ENCODE results near the gene PRKX.

PRKX gene

DNA sequence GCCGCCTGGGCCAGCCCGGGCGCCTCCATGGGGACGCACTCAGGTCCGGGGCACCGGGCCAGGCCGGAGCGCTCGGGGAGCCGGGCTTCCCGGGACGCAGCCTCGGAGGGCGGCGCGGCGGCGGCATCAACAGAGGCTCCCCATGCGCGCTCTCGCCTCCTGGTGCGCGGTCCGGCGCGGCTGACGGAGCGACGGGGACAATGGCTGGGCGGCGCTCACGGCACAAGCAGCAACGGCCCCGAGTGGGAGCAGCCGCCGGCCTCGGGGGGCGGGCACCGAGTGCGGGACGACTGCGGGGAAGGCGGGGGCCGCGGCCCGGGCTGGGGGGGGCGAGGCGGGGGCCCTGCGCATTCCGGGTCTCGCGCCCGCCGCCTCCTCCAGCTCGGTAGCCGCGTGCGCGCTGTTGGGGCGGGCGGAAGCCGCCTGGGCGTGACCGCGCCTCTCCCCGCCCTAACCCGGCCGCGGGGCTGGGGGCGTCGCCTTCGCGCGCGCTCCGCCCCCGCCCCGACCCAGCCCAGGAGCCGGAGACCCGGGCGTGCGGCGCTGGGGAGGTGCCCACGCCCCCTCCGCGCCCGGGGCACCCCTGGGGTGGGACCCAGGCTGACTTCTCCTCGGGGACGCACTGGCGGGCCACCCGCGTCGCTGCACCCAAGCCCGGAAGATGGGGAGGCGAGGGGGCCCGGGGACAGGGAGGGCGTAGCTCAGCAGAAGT is at the start of gene PRKX:
PRKX (minus strand) TSS at position 425 of the 712 bp plus-strand sequence; CDS start at position 29, 396 bp downstream.
- 0 out of 2 replicates have a peak, but pooled peaks have one; percentile 52 for TF ChIP-seq ZBTB7A (IDR thresholded peaks at IDR 0.05; ENCODE audit: low read depth)
- TF ChIP-seq TEAD4 (IDR thresholded peaks at IDR 0.05) = no peak

DNA sequence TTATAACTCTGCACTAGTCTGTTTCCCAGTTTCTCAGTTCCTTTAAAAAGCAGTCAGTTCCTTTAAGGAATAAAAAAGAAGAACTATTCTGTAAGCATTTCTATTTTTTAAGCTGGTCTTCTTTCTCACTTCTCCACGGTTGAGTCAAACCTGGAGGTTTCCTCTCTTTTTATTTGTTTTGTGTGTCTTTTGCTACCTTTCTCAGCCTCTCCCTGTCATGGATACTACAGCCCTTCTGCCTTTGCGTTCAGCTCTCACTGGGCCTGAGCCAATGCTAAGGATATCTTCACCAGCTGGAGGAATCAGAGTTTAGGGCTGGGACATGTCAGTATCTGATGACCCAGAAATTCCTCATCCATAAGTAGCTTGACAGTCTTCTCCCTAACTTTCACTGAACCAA is 49.7 kb upstream of the PRKX start:
- no peak for TF ChIP-seq YY1 (IDR thresholded peaks at IDR 0.05; ENCODE audit: low read depth)
- no peak for TF ChIP-seq TEAD4 (IDR thresholded peaks at IDR 0.05)
- no peak for TF ChIP-seq CREB1 (IDR thresholded peaks at IDR 0.05; ENCODE audit: low read depth)
- TF ChIP-seq ZBTB7A (IDR thresholded peaks at IDR 0.05; ENCODE audit: low read depth) = no peak
- no peak for TF ChIP-seq NFIC (IDR thresholded peaks at IDR 0.05)
- no peak for TF ChIP-seq CEBPB (IDR thresholded peaks at IDR 0.05)
- no peak for TF ChIP-seq FOXM1 (IDR thresholded peaks at IDR 0.05; ENCODE audit: borderline replicate concordance, low read depth)
- TF ChIP-seq, protein P1, sequence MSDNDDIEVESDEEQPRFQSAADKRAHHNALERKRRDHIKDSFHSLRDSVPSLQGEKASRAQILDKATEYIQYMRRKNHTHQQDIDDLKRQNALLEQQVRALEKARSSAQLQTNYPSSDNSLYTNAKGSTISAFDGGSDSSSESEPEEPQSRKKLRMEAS (IDR thresholded peaks at IDR 0.05) = no peak
- no peak for TF ChIP-seq EGR1 (IDR thresholded peaks at IDR 0.05)
- no peak for TF ChIP-seq RAD21 (IDR thresholded peaks at IDR 0.05; ENCODE audit: low read depth)
- TF ChIP-seq, protein P2, sequence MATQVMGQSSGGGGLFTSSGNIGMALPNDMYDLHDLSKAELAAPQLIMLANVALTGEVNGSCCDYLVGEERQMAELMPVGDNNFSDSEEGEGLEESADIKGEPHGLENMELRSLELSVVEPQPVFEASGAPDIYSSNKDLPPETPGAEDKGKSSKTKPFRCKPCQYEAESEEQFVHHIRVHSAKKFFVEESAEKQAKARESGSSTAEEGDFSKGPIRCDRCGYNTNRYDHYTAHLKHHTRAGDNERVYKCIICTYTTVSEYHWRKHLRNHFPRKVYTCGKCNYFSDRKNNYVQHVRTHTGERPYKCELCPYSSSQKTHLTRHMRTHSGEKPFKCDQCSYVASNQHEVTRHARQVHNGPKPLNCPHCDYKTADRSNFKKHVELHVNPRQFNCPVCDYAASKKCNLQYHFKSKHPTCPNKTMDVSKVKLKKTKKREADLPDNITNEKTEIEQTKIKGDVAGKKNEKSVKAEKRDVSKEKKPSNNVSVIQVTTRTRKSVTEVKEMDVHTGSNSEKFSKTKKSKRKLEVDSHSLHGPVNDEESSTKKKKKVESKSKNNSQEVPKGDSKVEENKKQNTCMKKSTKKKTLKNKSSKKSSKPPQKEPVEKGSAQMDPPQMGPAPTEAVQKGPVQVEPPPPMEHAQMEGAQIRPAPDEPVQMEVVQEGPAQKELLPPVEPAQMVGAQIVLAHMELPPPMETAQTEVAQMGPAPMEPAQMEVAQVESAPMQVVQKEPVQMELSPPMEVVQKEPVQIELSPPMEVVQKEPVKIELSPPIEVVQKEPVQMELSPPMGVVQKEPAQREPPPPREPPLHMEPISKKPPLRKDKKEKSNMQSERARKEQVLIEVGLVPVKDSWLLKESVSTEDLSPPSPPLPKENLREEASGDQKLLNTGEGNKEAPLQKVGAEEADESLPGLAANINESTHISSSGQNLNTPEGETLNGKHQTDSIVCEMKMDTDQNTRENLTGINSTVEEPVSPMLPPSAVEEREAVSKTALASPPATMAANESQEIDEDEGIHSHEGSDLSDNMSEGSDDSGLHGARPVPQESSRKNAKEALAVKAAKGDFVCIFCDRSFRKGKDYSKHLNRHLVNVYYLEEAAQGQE (IDR thresholded peaks at IDR 0.05; ENCODE audit: low read depth) = no peak
- no peak for TF ChIP-seq TCF12 (IDR thresholded peaks at IDR 0.05; ENCODE audit: low read depth)
- TF ChIP-seq TAF1 (IDR thresholded peaks at IDR 0.05; ENCODE audit: low read depth) = no peak

DNA sequence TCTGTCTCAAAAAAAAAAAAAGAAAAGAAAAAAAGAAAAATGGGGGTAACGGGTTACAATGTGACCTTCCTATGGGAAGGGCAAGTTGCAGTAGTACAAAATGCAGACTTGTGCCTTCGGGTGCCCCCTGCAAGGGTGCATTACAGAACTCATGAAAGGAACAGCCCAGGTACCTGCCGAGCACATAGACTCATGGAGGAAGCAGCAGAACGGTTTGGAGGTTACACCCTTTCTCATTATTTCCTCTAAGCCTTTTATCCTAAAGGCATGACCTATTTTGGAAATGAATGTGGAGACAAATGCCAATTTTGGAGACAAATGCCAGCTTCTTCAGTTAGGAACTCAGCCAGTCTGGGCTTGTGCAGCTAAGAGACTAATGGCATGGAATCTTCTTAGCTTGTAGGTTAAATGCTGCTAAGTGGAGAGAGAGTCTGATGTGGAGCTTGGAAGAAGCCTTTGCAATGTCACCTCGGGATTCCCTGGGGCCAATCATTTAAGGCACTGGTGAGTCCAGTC is 44.1 kb upstream of the PRKX start:
- no peak for TF ChIP-seq TAF1 (IDR thresholded peaks at IDR 0.05; ENCODE audit: low read depth)
- TF ChIP-seq NFIC (IDR thresholded peaks at IDR 0.05) = no peak
- TF ChIP-seq, protein P1 (IDR thresholded peaks at IDR 0.05) = no peak
- no peak for TF ChIP-seq TCF12 (IDR thresholded peaks at IDR 0.05; ENCODE audit: low read depth)
- TF ChIP-seq EP300 (IDR thresholded peaks at IDR 0.05; ENCODE audit: borderline replicate concordance) = no peak

DNA sequence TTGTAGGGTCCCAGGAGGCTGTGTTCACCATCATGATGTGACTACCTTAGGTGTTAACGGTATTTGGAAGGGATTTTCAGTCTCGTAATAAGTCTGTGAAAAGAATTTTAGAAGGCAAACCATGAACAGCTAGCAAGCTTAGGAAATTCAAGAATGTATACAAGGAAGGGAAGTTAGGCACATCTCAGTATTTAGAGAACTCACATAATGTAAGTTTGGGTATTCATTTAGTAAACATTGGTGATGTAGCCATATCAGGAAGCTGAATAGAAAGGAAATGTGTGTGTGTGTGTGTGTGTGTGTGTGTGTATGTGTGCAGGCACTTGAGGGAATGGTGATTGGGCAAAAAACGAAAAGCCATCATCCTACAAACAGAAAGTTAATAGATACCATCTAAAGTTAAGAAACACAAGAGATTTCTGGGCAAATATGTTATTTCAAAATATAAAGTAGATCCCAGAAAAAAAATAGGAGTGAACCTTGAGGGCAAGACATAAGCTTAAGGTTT is 34.7 kb upstream of the PRKX start:
- no peak for TF ChIP-seq NFIC (IDR thresholded peaks at IDR 0.05)

DNA sequence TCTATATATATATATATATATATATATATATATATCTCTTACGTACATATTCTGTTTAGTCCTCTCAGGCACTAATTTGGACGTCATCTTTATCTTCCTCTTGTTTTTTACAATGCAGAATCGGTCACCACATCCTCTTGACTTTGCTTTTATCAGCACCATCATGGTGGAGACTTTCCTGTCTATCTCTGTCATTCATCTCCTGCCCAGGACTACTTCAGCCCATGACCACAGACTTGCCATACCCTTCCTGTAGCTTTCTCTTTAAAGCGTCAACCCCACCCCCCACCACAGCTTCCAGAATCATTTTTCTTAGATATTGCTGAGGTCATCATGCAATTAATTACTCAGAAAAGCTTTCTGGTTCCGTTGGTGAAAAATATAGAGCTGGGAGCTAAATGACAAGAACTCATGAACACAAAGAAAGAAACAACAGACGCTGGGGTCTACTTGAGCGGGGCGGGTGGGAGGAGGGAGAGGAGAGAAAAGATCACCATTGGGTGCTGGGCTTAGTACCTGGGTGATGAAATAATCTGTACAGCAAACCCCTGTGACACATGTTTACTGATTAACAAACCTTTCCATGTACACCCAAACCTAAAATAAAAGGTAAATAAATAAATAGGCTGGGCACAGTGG is 30.5 kb upstream of the PRKX start:
- TF ChIP-seq YY1 (IDR thresholded peaks at IDR 0.05; ENCODE audit: low read depth) (no peak), EP300 (IDR thresholded peaks at IDR 0.05; ENCODE audit: borderline replicate concordance) (no peak)

DNA sequence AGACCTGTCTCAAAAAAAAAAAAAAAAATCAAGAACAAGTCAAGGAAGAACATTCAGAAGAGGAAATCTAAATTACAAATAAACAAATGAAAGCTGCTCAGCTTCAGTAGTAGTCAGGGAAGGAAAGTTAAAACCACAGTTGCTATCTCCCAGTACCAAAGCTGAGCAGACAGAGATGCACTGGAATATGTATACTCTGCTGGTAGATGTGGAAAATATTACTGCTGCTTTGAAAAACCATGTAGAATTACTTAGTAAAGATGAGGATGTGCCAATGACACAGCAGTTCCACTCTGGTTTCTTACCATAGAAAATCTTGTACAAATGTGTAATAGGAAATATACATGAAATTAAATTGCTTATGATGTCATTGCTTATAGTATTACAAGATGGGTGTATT is 25.1 kb upstream of the PRKX start:
- TF ChIP-seq TCF12 (IDR thresholded peaks at IDR 0.05; ENCODE audit: low read depth) (no peak), EGR1 (IDR thresholded peaks at IDR 0.05) (no peak), ZBTB7A (IDR thresholded peaks at IDR 0.05; ENCODE audit: low read depth) (no peak), FOXM1 (IDR thresholded peaks at IDR 0.05; ENCODE audit: borderline replicate concordance, low read depth) (no peak), EP300 (IDR thresholded peaks at IDR 0.05; ENCODE audit: borderline replicate concordance) (no peak), YY1 (IDR thresholded peaks at IDR 0.05; ENCODE audit: low read depth) (no peak), TAF1 (IDR thresholded peaks at IDR 0.05; ENCODE audit: low read depth) (no peak), TEAD4 (IDR thresholded peaks at IDR 0.05) (no peak), NFIC (IDR thresholded peaks at IDR 0.05) (no peak), CREB1 (IDR thresholded peaks at IDR 0.05; ENCODE audit: low read depth) (no peak), CEBPB (IDR thresholded peaks at IDR 0.05) (no peak), RAD21 (IDR thresholded peaks at IDR 0.05; ENCODE audit: low read depth) (no peak)
- TF ChIP-seq, protein P3, sequence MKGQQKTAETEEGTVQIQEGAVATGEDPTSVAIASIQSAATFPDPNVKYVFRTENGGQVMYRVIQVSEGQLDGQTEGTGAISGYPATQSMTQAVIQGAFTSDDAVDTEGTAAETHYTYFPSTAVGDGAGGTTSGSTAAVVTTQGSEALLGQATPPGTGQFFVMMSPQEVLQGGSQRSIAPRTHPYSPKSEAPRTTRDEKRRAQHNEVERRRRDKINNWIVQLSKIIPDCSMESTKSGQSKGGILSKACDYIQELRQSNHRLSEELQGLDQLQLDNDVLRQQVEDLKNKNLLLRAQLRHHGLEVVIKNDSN (IDR thresholded peaks at IDR 0.05) = no peak
- TF ChIP-seq, protein P1 (IDR thresholded peaks at IDR 0.05) = no peak
- TF ChIP-seq, protein P2 (IDR thresholded peaks at IDR 0.05; ENCODE audit: low read depth) = no peak

Data from Ishikawa (cell line).